Effector CD8-positive, alpha-beta T cell (primary cell): ENCODE measurements around the gene OR6C76.
"Not testable (repeated sequence)": the region's sequence is repeated elsewhere in the genome, so short reads cannot be mapped to it uniquely, and the experiment has no call there.

Experiments
- DNase-seq: peaks from one replicate; lab custom pipeline; 2025; lab: John Stamatoyannopoulos, UW
- total RNA-seq, 4 experiments: gene quantifications; one replicate each; lab custom pipeline; 2026; lab: John Stamatoyannopoulos, UW

The OR6C76 gene
- total RNA-seq = 0 reads per million in 4 experiments

- no peak for DNase-seq
Measured at GRCh38 chr12:55425954-55426353, at the start of gene OR6C76. Gene OR6C76, plus strand, starts transcription at chr12:55426254. Its CDS starts 0 bp downstream, at chr12:55426254.

GRCh38 chr12:55385891-55386290, 40.2 kb upstream of the OR6C76 start:
- no peak for DNase-seq

GRCh38 chr12:55392032-55392795, 33.8 kb upstream of the OR6C76 start:
- DNase-seq = no peak

GRCh38 chr12:55396326-55396725, 29.7 kb upstream of the OR6C76 start:
- no peak for DNase-seq

- DNase-seq = no peak
Measured at GRCh38 chr12:55400229-55400628, 25.8 kb upstream of the OR6C76 start, which contains the start of gene OR6C65. Gene OR6C65, plus strand, starts transcription at chr12:55400529. Its CDS starts 0 bp downstream, at chr12:55400529.

- DNase-seq = no peak
Measured at GRCh38 chr12:55407866-55408265, 18.2 kb upstream of the OR6C76 start.

GRCh38 chr12:55409133-55409532, 16.9 kb upstream of the OR6C76 start:
- DNase-seq = not testable (repeated sequence)

GRCh38 chr12:55412138-55412537, 13.9 kb upstream of the OR6C76 start:
- DNase-seq = not testable (repeated sequence)

- not testable (repeated sequence) for DNase-seq
Measured at GRCh38 chr12:55413498-55414388, 12.3 kb upstream of the OR6C76 start.

- not testable (repeated sequence) for DNase-seq
Measured at GRCh38 chr12:55414396-55414823, 11.6 kb upstream of the OR6C76 start.

- DNase-seq = not testable (repeated sequence)
Measured at GRCh38 chr12:55414889-55415288, 11.2 kb upstream of the OR6C76 start.

- DNase-seq = no peak
Measured at GRCh38 chr12:55416961-55417360, 9.1 kb upstream of the OR6C76 start.

- DNase-seq = no peak
Measured at GRCh38 chr12:55420307-55420962, 5.6 kb upstream of the OR6C76 start.

- DNase-seq = no peak
Measured at GRCh38 chr12:55428331-55429243, 2.5 kb downstream of the OR6C76 start.

- not testable (repeated sequence) for DNase-seq
Measured at GRCh38 chr12:55441233-55441632, 15.2 kb downstream of the OR6C76 start.

- no peak for DNase-seq
Measured at GRCh38 chr12:55443776-55444175, 17.7 kb downstream of the OR6C76 start, which contains the start of gene OR6C2. Gene OR6C2, plus strand, starts transcription at chr12:55444076. Its CDS starts 8,138 bp downstream, at chr12:55452214.

- DNase-seq = no peak
Measured at GRCh38 chr12:55445357-55445756, 19.3 kb downstream of the OR6C76 start.

- DNase-seq = no peak
Measured at GRCh38 chr12:55446326-55446725, 20.3 kb downstream of the OR6C76 start.

- no peak for DNase-seq
Measured at GRCh38 chr12:55448825-55449224, 22.8 kb downstream of the OR6C76 start.

GRCh38 chr12:55464926-55465325, 38.9 kb downstream of the OR6C76 start:
- not testable (repeated sequence) for DNase-seq

GRCh38 chr12:55467836-55468235, 41.8 kb downstream of the OR6C76 start:
- no peak for DNase-seq
